ENCODE results near the gene LMX1B. TPM values are rescaled to one million over a fixed set of nuclear protein-coding genes. Genes with fewer than 3 reads are reported as not detected.

Gene LMX1B
- total and polyA plus RNA-seq, 2 of the 4 experiments (the other 2 are of a cell fraction), result not detected

GRCh38 chr9:126687930-126688461 lies 74.3 kb downstream of the LMX1B start:
- WGBS, 2 experiments (ENCODE audit: extremely low coverage in 2 of 2, insufficient read length in 1 of 2), result 38% methylated on average over 10 of the region's 20 CpGs; no CpG with 5 or more reads in 1 of the 2 experiments
- DNase-seq (no peak), ATAC-seq (ENCODE audit: low read depth) (no peak)
- H2AFZ ChIP-seq (replicated peaks; ENCODE audit: low read length, poor library complexity), result no peak overlapping the region
- no peaks in the 10 kb centered on the region for H3K36me3 ChIP-seq (ENCODE audit: control insufficient read depth, insufficient read depth, low read length)
- H2AK9ac ChIP-seq (replicated peaks; ENCODE audit: low read depth, low read length, poor library complexity), result no peak overlapping the region
- no peaks in the 10 kb centered on the region for H3K79me1 ChIP-seq (ENCODE audit: low read depth in 1 of 2, low read length in 2 of 2)
- no peak overlapping the region for H3K4me3 ChIP-seq (ENCODE audit: insufficient read depth, low read depth, low read length)
- H2BK20ac ChIP-seq (ENCODE audit: low read depth, low read length), result no peak overlapping the region
- no peaks in the 10 kb centered on the region for H3K9me3 ChIP-seq (ENCODE audit: control insufficient read depth, insufficient read depth, low read length)
- no TSS peak for BruUV-seq (replicated peaks)
- H2BK15ac ChIP-seq (ENCODE audit: low read depth, low read length), result no peak overlapping the region
- no peak overlapping the region for H2BK120ac ChIP-seq (ENCODE audit: low read depth, low read length)
- H3K4me2 ChIP-seq (ENCODE audit: low read depth, low read length), result no peak overlapping the region
- intact Hi-C loops (cut with micrococcal nuclease), result no loop called here
- TF ChIP-seq CTCF (conservative IDR thresholded peaks at IDR 0.05; ENCODE audit: low read depth, low read length), result no peak
- TF ChIP-seq MXI1 (IDR thresholded peaks at IDR 0.05; ENCODE audit: borderline replicate concordance, low read depth, low read length), result no peak
- no peak for TF ChIP-seq FOS (IDR thresholded peaks at IDR 0.05; ENCODE audit: low read depth, low read length)
- no peak for TF ChIP-seq CEBPB (IDR thresholded peaks at IDR 0.05; ENCODE audit: low read depth, low read length)
- TF ChIP-seq ELK1 (IDR thresholded peaks at IDR 0.05; ENCODE audit: borderline replicate concordance, low read depth, low read length), result no peak
- no peak for TF ChIP-seq NFE2L2 (IDR thresholded peaks at IDR 0.05; ENCODE audit: low read depth, low read length)
- no peak for TF ChIP-seq CHD1 (IDR thresholded peaks at IDR 0.05; ENCODE audit: low read depth, low read length)
- TF ChIP-seq USF2 (IDR thresholded peaks at IDR 0.05; ENCODE audit: low read depth, low read length), result no peak
- TF ChIP-seq MAZ (IDR thresholded peaks at IDR 0.05; ENCODE audit: borderline replicate concordance, low read depth, low read length), result no peak
- TF ChIP-seq RFX5 (IDR thresholded peaks at IDR 0.05; ENCODE audit: low read depth, low read length), result no peak
- TF ChIP-seq POLR2A (IDR thresholded peaks at IDR 0.05; ENCODE audit: low read depth, low read length), result no peak
- TF ChIP-seq MAFK (IDR thresholded peaks at IDR 0.05; ENCODE audit: low read depth, low read length), result no peak
- TF ChIP-seq RAD21 (IDR thresholded peaks at IDR 0.05; ENCODE audit: low read length), result no peak
- H3K4ac ChIP-seq (ENCODE audit: low read depth, low read length), result no peak overlapping the region
- no peaks in the 10 kb centered on the region; the same call in 1 of the 2 replicates for H4K20me1 ChIP-seq (ENCODE audit: insufficient read depth, low read length)
- H3K9ac ChIP-seq (ENCODE audit: low read depth, low read length), result no peak overlapping the region
- no peak overlapping the region for H4K8ac ChIP-seq (ENCODE audit: low read depth in 2 of 2, low read length in 2 of 2)
- CTCF ChIA-PET, result no interaction called here
- peaks cover 69% of the 10 kb centered on the region for H3K27me3 ChIP-seq (ENCODE audit: control insufficient read depth, insufficient read depth, low read length)
- POLR2A ChIA-PET (ENCODE audit: unreplicated experiment), result no interaction called here
- H2AK5ac ChIP-seq (ENCODE audit: low read depth, low read length), result no peak overlapping the region
- in situ Hi-C loops (cut with MboI; ENCODE audit: low sequenced_read_pairs), result no loop called here
- no peak overlapping the region for H3K18ac ChIP-seq (ENCODE audit: low read depth, low read length)
- no peak overlapping the region for H4K5ac ChIP-seq (ENCODE audit: low read depth, low read length)
- no peak overlapping the region for H2BK5ac ChIP-seq (ENCODE audit: low read depth, low read length, poor library complexity, severe bottlenecking)
- H3K4me1 ChIP-seq (ENCODE audit: control insufficient read depth, insufficient read depth, low read length), result no peaks in the 10 kb centered on the region
- no peaks in the 10 kb centered on the region for H3K9me1 ChIP-seq (ENCODE audit: insufficient read depth, low read length)
- H3K27ac ChIP-seq (ENCODE audit: insufficient read depth, low read length), result no peak overlapping the region
- no peak overlapping the region for H3K14ac ChIP-seq (replicated peaks; ENCODE audit: low read depth, low read length)
- H3K23ac ChIP-seq (ENCODE audit: low read depth, low read length), result no peak overlapping the region
- no peak overlapping the region for H4K91ac ChIP-seq (ENCODE audit: insufficient read depth, low read depth, low read length)
- no peak overlapping the region for H3K56ac ChIP-seq (ENCODE audit: extremely low read depth, insufficient read depth, low read length)
- dilution Hi-C loops (cut with HindIII; ENCODE audit: low sequenced_read_pairs, unreplicated experiment), result no loop called here

All from IMR-90 (cell line).